ENCODE measurements around the gene ADM2. TPM values are rescaled to one million over a fixed set of nuclear protein-coding genes. Genes with fewer than 3 reads are reported as not detected.

The ADM2 gene
- total RNA-seq, 1 experiment from 2014 or later: 11.9 TPM

- no peaks in the 10 kb centered on the region for H3K9me3 ChIP-seq (ENCODE audit: control insufficient read depth, low read depth, low read length)
- no peak overlapping the region for H3K9ac ChIP-seq (ENCODE audit: extremely low read depth, insufficient read length, low read length)
- H2BK120ac ChIP-seq (ENCODE audit: low read depth, low read length, poor library complexity, severe bottlenecking): no peak overlapping the region
- no peaks in the 10 kb centered on the region for H3K79me1 ChIP-seq (ENCODE audit: insufficient read depth, low read depth, low read length, poor library complexity, severe bottlenecking)
- H3K23ac ChIP-seq (ENCODE audit: insufficient read length, low read depth, low read length): no peak overlapping the region
- Mint-ChIP-seq H3K4me3 (peak overlapping the region in 1 of 2 experiments; percentile 60; a peak in 1 of 5 replicates), H3K4me1 (peaks cover 18 to 23% of the 10 kb centered on the region in 2 experiments), H3K27me3 (ENCODE audit: low read depth) (peaks cover 74% of the 10 kb centered on the region), H3K27ac (no peak overlapping the region), H3K9me3 (no peaks in the 10 kb centered on the region; a peak in 1 of 5 replicates), H3K36me3 (ENCODE audit: insufficient read depth in 1 of 3, low read depth in 3 of 3) (peaks cover 0 to 3% (median 3%) of the 10 kb centered on the region in 3 experiments; a peak in 3 of 7 replicates)
- no peak overlapping the region for H4K8ac ChIP-seq (replicated peaks; ENCODE audit: insufficient read length, low read depth, low read length)
- H3K27ac ChIP-seq (ENCODE audit: insufficient read length, low read depth, low read length): no peak overlapping the region
- no peak overlapping the region for H2AFZ ChIP-seq (ENCODE audit: low read length)
- no peak overlapping the region for H3K4me2 ChIP-seq (ENCODE audit: insufficient read depth, insufficient read length, low read length)
- no peak overlapping the region for H2AK5ac ChIP-seq (ENCODE audit: insufficient read length, low read length)
- no peaks in the 10 kb centered on the region for H4K20me1 ChIP-seq (ENCODE audit: control insufficient read depth, insufficient read depth, insufficient read length)
- peaks cover 1% of the 10 kb centered on the region; the same call in 1 of the 2 replicates for H3K4me1 ChIP-seq (ENCODE audit: insufficient read depth, low read length)
- H3K56ac ChIP-seq (ENCODE audit: insufficient read length, low read depth, low read length): no peak overlapping the region
- no peak overlapping the region for H3T11ph ChIP-seq (ENCODE audit: low read length)
- H4K91ac ChIP-seq (ENCODE audit: insufficient read length, low read depth, low read length): no peak overlapping the region
- H2BK15ac ChIP-seq (ENCODE audit: low read depth, low read length): no peak overlapping the region
- no peak for TF ChIP-seq CTCF (conservative IDR thresholded peaks at IDR 0.05)
- no peak overlapping the region for H3K4ac ChIP-seq (ENCODE audit: low read depth, low read length)
- H3K27me3 ChIP-seq (ENCODE audit: insufficient read depth, low read length): peaks cover 37% of the 10 kb centered on the region; the same call in 1 of the 2 replicates
- no peak overlapping the region for H3K14ac ChIP-seq (ENCODE audit: insufficient read depth, low read length)
- DNase-seq: no peak
- no peak overlapping the region for H3K18ac ChIP-seq (ENCODE audit: insufficient read length, low read depth, low read length)
- no peak overlapping the region for H2BK12ac ChIP-seq (ENCODE audit: insufficient read length, low read depth, low read length)
- H3K23me2 ChIP-seq (ENCODE audit: insufficient read length, low read depth, low read length, poor library complexity, severe bottlenecking): peaks cover 21% of the 10 kb centered on the region
- no CpG with 5 or more reads among the region's 50 CpGs for WGBS (ENCODE audit: extremely low coverage, insufficient read length, low lambda C conversion rate)
- no peak overlapping the region for H2BK20ac ChIP-seq (ENCODE audit: low read depth, low read length, poor library complexity, severe bottlenecking)
- no peak overlapping the region for H4K5ac ChIP-seq (ENCODE audit: insufficient read length, low read depth, low read length)
- no peaks in the 10 kb centered on the region for H3K79me2 ChIP-seq (ENCODE audit: insufficient read depth, low read length)
- no peak overlapping the region for H2BK5ac ChIP-seq (ENCODE audit: insufficient read length, low read length)
Observed at GRCh38 chr22:50529416-50529896, 48.1 kb downstream of the ADM2 start.
